GM12873 (cell line): ENCODE results near the gene HCRT.

Source experiments
- CTCF ChIP-seq: IDR thresholded peaks from 2 replicates; pipeline ENCODE4 v1.5.1; 2012; ENCODE audit warnings: low read depth, mild to moderate bottlenecking, moderate library complexity, low read length, control low read depth; ENCODE audit not compliant: insufficient read depth; ENCODE audit errors: missing control alignments

HCRT gene

DNA sequence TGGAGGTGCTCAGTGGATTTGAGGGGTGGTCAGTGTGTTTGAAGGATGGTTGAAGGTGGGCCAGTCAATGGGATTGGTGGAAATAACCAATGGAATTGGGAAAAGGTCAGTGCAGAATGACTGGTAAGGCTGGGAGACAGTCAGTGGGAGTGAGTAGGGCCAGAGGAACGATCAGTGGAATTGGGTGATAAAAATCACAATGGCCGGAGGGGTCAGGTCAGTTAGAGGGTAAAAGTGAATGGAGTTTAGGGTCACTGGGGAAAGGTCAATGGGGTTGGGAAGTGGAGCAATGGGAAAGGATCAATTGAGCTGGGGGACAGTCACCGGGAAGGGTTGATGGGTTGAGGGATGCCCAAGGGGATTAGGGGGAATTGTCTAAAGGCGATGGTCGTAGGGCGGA, 19.5 kb downstream of the HCRT start:
- TF ChIP-seq CTCF, result no peak

- TF ChIP-seq CTCF, result no peak
Observed at GRCh38 chr17:42163696-42164407, 21.4 kb downstream of the HCRT start.

DNA sequence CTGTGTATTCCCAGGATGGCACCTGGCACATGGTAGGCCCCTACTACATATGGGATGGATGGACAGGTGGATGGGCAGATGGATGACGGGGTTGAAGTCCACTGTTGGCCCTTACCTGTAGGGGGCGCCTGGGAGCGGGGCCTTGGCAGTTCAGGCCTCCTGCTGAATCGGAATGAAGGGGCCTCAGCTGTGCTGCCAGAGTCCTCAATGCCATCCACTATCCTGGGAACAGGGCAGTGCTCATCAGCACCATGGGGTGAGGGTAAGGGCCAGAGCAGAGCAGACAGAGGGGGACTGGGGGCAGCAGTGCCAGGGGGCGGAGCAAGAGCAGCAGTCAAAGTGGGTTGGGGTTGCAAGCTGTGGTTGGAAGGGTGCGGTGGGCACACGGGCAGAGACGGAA, 22.1 kb downstream of the HCRT start:
- peak; percentile 78 for TF ChIP-seq CTCF

- TF ChIP-seq CTCF, result no peak
Observed at GRCh38 chr17:42160531-42160910, 24.7 kb downstream of the HCRT start.

DNA sequence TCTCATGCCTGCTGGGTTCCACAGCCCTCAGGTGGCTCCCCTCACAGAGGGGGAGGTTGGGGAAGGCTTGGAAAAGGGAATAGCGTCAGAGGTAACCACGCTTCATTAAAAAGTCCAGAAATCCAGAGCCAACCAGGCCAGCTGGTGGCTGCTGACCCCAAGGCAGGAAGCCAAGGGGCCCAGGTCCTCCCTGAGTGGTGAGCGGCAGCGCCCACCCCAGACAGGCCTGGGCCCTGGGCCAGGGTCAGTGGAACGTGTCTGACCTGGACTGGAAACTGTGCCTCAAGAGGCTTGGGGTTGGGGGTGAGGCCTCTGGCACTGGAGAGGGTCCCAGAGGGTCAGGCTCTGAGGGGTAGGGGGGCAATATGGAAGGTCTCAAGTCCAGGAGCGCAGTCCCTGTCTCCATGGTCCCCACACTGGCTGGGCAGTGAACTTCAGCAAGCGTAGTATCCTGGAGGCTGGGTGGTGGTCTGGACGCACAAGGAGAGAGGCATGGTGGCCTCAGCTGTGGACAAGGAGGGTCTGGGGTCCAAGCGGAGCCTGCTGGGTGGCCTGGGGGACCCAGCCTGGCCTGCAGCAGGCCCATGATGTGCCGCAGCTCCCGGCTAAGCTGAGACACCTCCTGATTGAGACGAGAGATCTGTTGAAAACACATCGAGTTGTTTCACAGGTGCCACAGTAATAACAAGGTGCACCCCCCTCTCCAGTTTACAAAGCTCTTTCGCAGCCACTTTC, 25.3 kb downstream of the HCRT start:
- no peak for TF ChIP-seq CTCF

DNA sequence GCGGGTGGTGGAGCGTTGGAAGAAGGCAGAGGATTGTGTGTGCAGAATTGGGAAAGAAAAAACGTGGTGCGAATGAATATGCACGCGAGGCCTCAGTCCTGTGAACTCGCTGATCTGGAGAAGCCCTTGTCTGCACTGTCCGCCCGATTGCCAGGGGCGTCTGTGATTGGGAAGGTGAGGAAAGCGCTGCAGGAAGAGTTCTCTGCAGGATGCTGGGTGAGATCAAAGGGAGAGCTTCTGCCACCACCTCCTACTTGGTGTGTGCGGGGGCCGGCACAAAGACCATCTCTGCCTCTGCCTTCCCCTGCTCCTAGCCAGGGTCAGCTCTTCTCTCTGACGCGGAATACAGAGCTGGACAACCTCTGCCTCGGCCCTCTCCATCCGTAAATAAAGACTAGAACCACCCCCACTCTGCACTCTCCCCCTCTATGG, 29.6 kb downstream of the HCRT start:
- TF ChIP-seq CTCF, result no peak

DNA sequence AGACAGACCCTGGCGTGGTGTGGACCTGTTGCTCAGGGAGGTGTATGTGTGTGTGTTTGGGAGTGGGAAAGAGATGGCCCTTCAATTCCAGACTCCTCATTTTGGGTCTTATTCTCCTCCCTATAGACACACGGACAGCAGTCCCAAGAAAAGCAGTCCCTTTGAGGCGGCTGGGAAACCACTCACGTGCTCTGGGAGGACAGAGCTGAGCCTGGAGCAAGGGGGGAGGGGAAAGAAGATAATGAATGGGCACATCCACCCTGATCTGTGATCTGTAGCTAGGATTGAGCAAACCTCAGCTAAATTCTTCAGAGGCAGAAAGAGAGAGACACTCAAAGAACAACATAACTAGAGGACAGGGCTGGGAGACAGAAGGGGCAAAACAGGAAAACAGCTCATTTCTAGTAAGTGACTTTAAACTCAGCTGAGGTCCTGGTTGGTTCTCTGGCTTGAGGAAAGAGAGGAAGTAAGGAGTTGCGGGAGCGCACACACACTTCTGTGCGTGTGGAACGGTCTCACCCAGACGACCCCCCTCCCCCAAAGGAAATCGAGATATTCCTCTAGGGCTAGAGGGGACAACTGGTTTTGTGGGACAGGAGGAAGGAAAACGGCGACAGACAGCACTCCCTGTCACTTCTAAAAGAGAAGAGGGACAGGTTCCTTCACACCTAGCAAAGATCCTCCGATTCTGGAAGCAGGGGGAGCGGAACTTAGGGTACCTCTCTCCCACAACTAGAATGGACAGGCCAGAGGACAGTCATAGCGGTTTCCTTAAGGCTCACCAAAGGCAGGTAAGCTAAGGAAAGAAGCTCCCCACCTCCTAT, 31.1 kb downstream of the HCRT start:
- TF ChIP-seq CTCF, result no peak
